SK-N-SH (cell line): ENCODE data around the gene NRN1L.

ENCODE experiments used
- CTCF ChIP-seq: fragments of 200-600 bp; sonication (generic); IDR thresholded peaks from 2 replicates; pipeline ENCODE4 v1.6.1; 2017; ENCODE audit warnings: antibody characterized with exemption, mild to moderate bottlenecking, moderate library complexity
- EP300 ChIP-seq, 2 experiments: IDR thresholded peaks; 2 replicates each; pipeline versions ENCODE4 v1.4.0 to v1.6.1; 2012; ENCODE audit warnings: borderline replicate concordance in 1 of 2, low read depth in 1 of 2, low read length in 1 of 2
- EZH2phosphoT487 ChIP-seq: fragments of 200-600 bp; sonication (generic); IDR thresholded peaks from 2 replicates; pipeline ENCODE4 v1.6.1; 2017; ENCODE audit warnings: low read depth, mixed run types, mild to moderate bottlenecking, antibody characterized with exemption, moderate library complexity, borderline replicate concordance
- IRF3 ChIP-seq: fragments of 150-350 bp; IDR thresholded peaks from 2 replicates; pipeline ENCODE4 v1.6.1; 2016; ENCODE audit warnings: mild to moderate bottlenecking, low read depth, low read length
- JUND ChIP-seq: IDR thresholded peaks from 2 replicates; pipeline ENCODE4 v1.4.0; 2012
- MAX ChIP-seq: IDR thresholded peaks from 2 replicates; pipeline ENCODE4 v1.4.0; 2012; ENCODE audit warnings: low read depth
- POLR2AphosphoS5 ChIP-seq: IDR thresholded peaks from 2 replicates; pipeline ENCODE4 v1.6.1; 2012; ENCODE audit warnings: low read depth, low read length
- RCOR1 ChIP-seq: fragments of 150-350 bp; IDR thresholded peaks from 2 replicates; pipeline ENCODE4 v1.6.1; 2017; ENCODE audit warnings: antibody characterized with exemption, low read length
- REST ChIP-seq: IDR thresholded peaks from 2 replicates; pipeline ENCODE4 v1.6.1; 2012; ENCODE audit warnings: mild to moderate bottlenecking, low read depth, low read length, moderate library complexity
- SMC3 ChIP-seq: IDR thresholded peaks from 2 replicates; pipeline ENCODE4 v1.6.1; 2012; ENCODE audit warnings: low read depth, low read length, improper control_type of control experiment
- TEAD4 ChIP-seq: IDR thresholded peaks from 2 replicates; pipeline ENCODE4 v1.4.0; 2012; ENCODE audit warnings: mild to moderate bottlenecking, borderline replicate concordance; ENCODE audit not compliant: insufficient read depth
- USF2 ChIP-seq: fragments of 150-350 bp; IDR thresholded peaks from 2 replicates; pipeline ENCODE4 v1.6.1; 2017; ENCODE audit warnings: antibody characterized with exemption, low read length, low read depth, borderline replicate concordance
- YY1 ChIP-seq: IDR thresholded peaks from 2 replicates; pipeline ENCODE4 v1.4.0; 2012; ENCODE audit warnings: low read depth, mild to moderate bottlenecking

- TF ChIP-seq REST, result no peak
- TF ChIP-seq CTCF, result no peak
- no peak for TF ChIP-seq POLR2AphosphoS5
- TF ChIP-seq EP300 (IDR thresholded peaks at IDR 0.05; ENCODE audit: borderline replicate concordance in 1 of 2, low read depth in 1 of 2, low read length in 1 of 2), result no peak
- no peak for TF ChIP-seq MAX
- no peak for TF ChIP-seq IRF3
- no peak for TF ChIP-seq SMC3
- TF ChIP-seq JUND, result no peak
- no peak for TF ChIP-seq EZH2phosphoT487
- no peak for TF ChIP-seq RCOR1
- TF ChIP-seq TEAD4, result no peak
- no peak for TF ChIP-seq USF2
- TF ChIP-seq YY1, result no peak
These were observed 22.8 kb upstream of the NRN1L start for GRCh38 chr16:67861877-67862276.
